HepG2 (cell line): ENCODE data around the gene UGT1A4. TPM values are rescaled to one million over a fixed set of nuclear protein-coding genes. Genes with fewer than 3 reads are reported as not detected.

Experiments
- ATAC-seq: fragments of 200-7000 bp; cut with Tn5 transposase; 3 replicates; pipeline ENCODE4 v1.9.1; 2020; ENCODE audit warnings: mild to moderate bottlenecking, moderate library complexity
- BruUV-seq: library from RNA; stranded (reverse); fragments of 400-500 nt; replicated peaks from 2 replicates; lab custom pipeline; 2021; lab: Mats Ljungman, UMichigan
- CTCF ChIA-PET: fragments of 300-600 bp; formaldehyde crosslinking; extraction: SDS; loops from one replicate; lab custom pipeline; 2021; ENCODE audit warnings: low total read pairs, inconsistent platforms, low intra/inter-chr PET ratio; lab: Yijun Ruan, JAX
- POLR2A ChIA-PET: fragments of 350-600 bp; sonication (Branson Sonifier 250); formaldehyde crosslinking; loops from one replicate; lab custom pipeline; 2020; ENCODE audit warnings: antibody characterized with exemption, inconsistent platforms; lab: Yijun Ruan, JAX
- DNase-seq: peaks from one replicate; pipeline ENCODE4 v3.0.0-alpha.2; 2015; ENCODE audit warnings: low spot score
- FAIRE-seq: peaks from 3 replicates; lab custom pipeline; 2011; peaks lifted over from hg19 to GRCh38; lab: Jason Lieb, UNC
- H2AFZ ChIP-seq: one replicate; pipeline ENCODE4 v1.6.1; 2011; ENCODE audit warnings: low read length, inconsistent platforms
- H3K27ac ChIP-seq: fragments of 300-600 bp; 3 replicates; pipeline ENCODE4 v1.8.0; 2011; ENCODE audit warnings: mixed run types, mild to moderate bottlenecking, mixed read lengths, low read length, inconsistent platforms; ENCODE audit not compliant: insufficient read depth; ENCODE audit errors: extremely low read length
- H3K27me3 ChIP-seq, 2 experiments: fragments of 200-600 bp in 1 of 2; 2 replicates in 1 of 2; 3 replicates in 1 of 2; pipeline versions ENCODE4 v1.6.0 to v1.8.0; 2011; ENCODE audit warnings: low read length in 2 of 2, mild to moderate bottlenecking in 2 of 2, moderate library complexity in 2 of 2, inconsistent platforms in 1 of 2; ENCODE audit not compliant: insufficient read depth in 2 of 2, control insufficient read depth in 1 of 2
- H3K36me3 ChIP-seq, 2 experiments: fragments of 200-600 bp in 1 of 2; replicated peaks in 1 of 2; 2 replicates in 1 of 2; 3 replicates in 1 of 2; pipeline versions ENCODE4 v1.5.1 to v1.8.0; 2011; ENCODE audit warnings: low read length in 2 of 2, inconsistent platforms in 1 of 2; ENCODE audit not compliant: insufficient read depth in 2 of 2, control insufficient read depth in 1 of 2
- H3K4me1 ChIP-seq: 2 replicates; pipeline ENCODE4 v1.5.1; 2012; ENCODE audit warnings: low read length, inconsistent platforms; ENCODE audit not compliant: insufficient read depth
- H3K4me2 ChIP-seq: 2 replicates; pipeline ENCODE4 v1.6.0; 2011; ENCODE audit warnings: low read depth, low read length, inconsistent platforms
- H3K4me3 ChIP-seq, 3 experiments: fragments of 200-600 bp in 1 of 3; sonication (generic), shearing (Covaris generic) in 1 of 3; replicated peaks in 1 of 3; 2 replicates each; pipeline ENCODE4 v1.5.1; 2011 to 2016; ENCODE audit warnings: low read length in 3 of 3, inconsistent platforms in 2 of 3, low read depth in 2 of 3, mild to moderate bottlenecking in 2 of 3, control low read depth in 1 of 3, mixed read lengths in 1 of 3; ENCODE audit not compliant: insufficient read depth in 1 of 3
- H3K79me2 ChIP-seq: one replicate; pipeline ENCODE4 v1.6.1; 2011; ENCODE audit warnings: low read length, inconsistent platforms; ENCODE audit not compliant: insufficient read depth
- H3K9ac ChIP-seq: 2 replicates; pipeline ENCODE4 v1.6.0; 2011; ENCODE audit warnings: mild to moderate bottlenecking, low read depth, low read length, inconsistent platforms; ENCODE audit not compliant: insufficient read depth
- H3K9me3 ChIP-seq: 2 replicates; pipeline ENCODE4 v1.5.1; 2012; ENCODE audit warnings: mild to moderate bottlenecking, low read length
- H4K20me1 ChIP-seq: 2 replicates; pipeline ENCODE4 v1.6.0; 2011; ENCODE audit warnings: inconsistent platforms, mild to moderate bottlenecking, low read length, moderate library complexity; ENCODE audit not compliant: insufficient read depth
- JARID2 ChIP-seq: sonication (generic); formaldehyde crosslinking; IDR thresholded peaks from 2 replicates; pipeline ENCODE4 v1.8.1; 2023; ENCODE audit warnings: missing genetic modification reagents, inconsistent platforms; ENCODE audit not compliant: insufficient replicate concordance
- JDP2 ChIP-seq: sonication (generic); formaldehyde crosslinking; IDR thresholded peaks from 2 replicates; pipeline ENCODE4 v1.8.1; 2022; ENCODE audit warnings: missing genetic modification reagents, borderline replicate concordance
- KAT8 ChIP-seq: IDR thresholded peaks from 2 replicates; pipeline ENCODE4 v1.6.1; 2016; ENCODE audit warnings: missing genetic modification reagents, missing compliant biosample characterization
- ZBTB1 ChIP-seq: sonication (generic); formaldehyde crosslinking; IDR thresholded peaks from 2 replicates; pipeline ENCODE4 v1.4.0; 2020; ENCODE audit warnings: missing genetic modification reagents, borderline replicate concordance
- ZNF138 ChIP-seq: sonication (generic); formaldehyde crosslinking; IDR thresholded peaks from 2 replicates; pipeline ENCODE4 v1.5.0; 2020; ENCODE audit warnings: mild to moderate bottlenecking, low read depth, missing genetic modification reagents
- ZNF468 ChIP-seq: sonication (generic); formaldehyde crosslinking; IDR thresholded peaks from 2 replicates; pipeline ENCODE4 v1.8.0; 2022; ENCODE audit warnings: mild to moderate bottlenecking, moderate library complexity, missing genetic modification reagents
- ZNF749 ChIP-seq: sonication (generic); formaldehyde crosslinking; IDR thresholded peaks from 2 replicates; pipeline ENCODE4 v1.8.0; 2022; ENCODE audit warnings: mild to moderate bottlenecking, missing genetic modification reagents, moderate library complexity, borderline replicate concordance
- WGBS: methylation state at CpG from one replicate; pipeline ENCODE4 v1.1.6; 2017; ENCODE audit warnings: low lambda C conversion rate; 5-methylcytosine and 5-hydroxymethylcytosine counted together
- in situ Hi-C: cut with HindIII; loops from 2 replicates; pipeline ENCODE4 v1.10.0; 2017; ENCODE audit warnings: low pct_unique_long_range_greater_than_20kb; ENCODE audit not compliant: extremely low pct_ligation_motif_present
- intact Hi-C: fragments of 100-400 bp; cut with micrococcal nuclease; formaldehyde crosslinking; loops from one replicate; pipeline ENCODE4 v1.10.0; 2022; ENCODE audit not compliant: unreplicated experiment
- polyA plus RNA-seq, 8 experiments: library from polyadenylated mRNA; depleted of rRNA in 3 of 8; stranded (reverse) in 7 of 8; unstranded in 1 of 8; fragments of >200 nt; fragmentation: Illumina TruSeq in 4 of 8; extraction: Trizol in 4 of 8; gene quantifications; 2 replicates each; pipeline versions ENCODE4 v1.2.1 to v1.2.3, GENCODE V29; 2011 to 2016; ENCODE audit warnings: low read depth in 4 of 8, missing spikeins in 1 of 8, mixed read lengths in 1 of 8; ENCODE audit not compliant: insufficient read depth in 1 of 8
- total RNA-seq, 5 experiments: library from RNA; depleted of rRNA; stranded (reverse); fragments of >200 nt; fragmentation: Illumina TruSeq; extraction: Trizol; gene quantifications; 2 replicates each; pipeline ENCODE4 v1.2.3, GENCODE V29; 2016; ENCODE audit warnings: low read depth in 1 of 5
- TF ChIP-seq, protein P1 (sequence below): sonication (generic); formaldehyde crosslinking; IDR thresholded peaks from 2 replicates; pipeline ENCODE4 v1.5.0; 2020; ENCODE audit warnings: mild to moderate bottlenecking, missing genetic modification reagents, borderline replicate concordance

UGT1A4 gene
- total and polyA plus RNA-seq, 2 of the 13 experiments (the other 11 are each of a cell fraction or from before 2014, with no cell fraction given) = not detected

- TF ChIP-seq, protein P1, sequence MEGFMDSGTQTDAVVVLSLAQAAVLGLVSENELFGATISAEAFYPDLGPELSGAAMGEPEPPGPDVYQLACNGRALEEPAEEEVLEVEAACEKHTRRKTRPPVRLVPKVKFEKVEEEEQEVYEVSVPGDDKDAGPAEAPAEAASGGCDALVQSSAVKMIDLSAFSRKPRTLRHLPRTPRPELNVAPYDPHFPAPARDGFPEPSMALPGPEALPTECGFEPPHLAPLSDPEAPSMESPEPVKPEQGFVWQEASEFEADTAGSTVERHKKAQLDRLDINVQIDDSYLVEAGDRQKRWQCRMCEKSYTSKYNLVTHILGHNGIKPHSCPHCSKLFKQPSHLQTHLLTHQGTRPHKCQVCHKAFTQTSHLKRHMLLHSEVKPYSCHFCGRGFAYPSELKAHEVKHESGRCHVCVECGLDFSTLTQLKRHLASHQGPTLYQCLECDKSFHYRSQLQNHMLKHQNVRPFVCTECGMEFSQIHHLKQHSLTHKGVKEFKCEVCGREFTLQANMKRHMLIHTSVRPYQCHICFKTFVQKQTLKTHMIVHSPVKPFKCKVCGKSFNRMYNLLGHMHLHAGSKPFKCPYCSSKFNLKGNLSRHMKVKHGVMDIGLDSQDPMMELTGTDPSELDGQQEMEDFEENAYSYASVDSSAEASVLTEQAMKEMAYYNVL (CRISPR knock-in tag) = no peak
- no peak for TF ChIP-seq KAT8
- TF ChIP-seq ZNF138 (CRISPR knock-in tag) = no peak
- no peak for TF ChIP-seq JARID2 (CRISPR knock-in tag)
- no peak for TF ChIP-seq ZNF468 (CRISPR knock-in tag)
- TF ChIP-seq, all 625 proteins: peak for 0
These were observed 81.7 kb downstream of the UGT1A4 start (continued) for GRCh38 chr2:233800208-233800607.

GRCh38 chr2:233801357-233802131 lies 83.0 kb downstream of the UGT1A4 start:
- FAIRE-seq (no peak), ATAC-seq (no peak), DNase-seq (no peak)
- in situ Hi-C loops (no loop called here), intact Hi-C loops (no loop called here)
- Histone ChIP-seq H3K4me3 (no peak overlapping the region), H3K79me2 (no peaks in the 10 kb centered on the region), H4K20me1 (no peaks in the 10 kb centered on the region), H3K36me3 (no peaks in the 10 kb centered on the region), H3K27ac (no peak overlapping the region), H3K27me3 (peaks cover 0 to 48% of the 10 kb centered on the region in 2 experiments; a peak in 3 of 5 replicates), H3K4me1 (no peaks in the 10 kb centered on the region), H2AFZ (no peak overlapping the region)
- POLR2A ChIA-PET = no interaction called here
- no peak for TF ChIP-seq ZNF749
- TF ChIP-seq JDP2 (CRISPR knock-in tag) = no peak
- TF ChIP-seq ZBTB1 (CRISPR knock-in tag) = no peak
- TF ChIP-seq, all 625 proteins: peak for 0
- H3K9ac ChIP-seq = no peak overlapping the region
- no TSS peak for BruUV-seq
- 39% methylated on average over 9 of the region's 9 CpGs for WGBS
- CTCF ChIA-PET = no interaction called here
- no peaks in the 10 kb centered on the region for H3K9me3 ChIP-seq
- H3K4me2 ChIP-seq = no peak overlapping the region
